HG03342 (cell line): ENCODE measurements around the gene KIR3DL1.
"Not testable (repeated sequence)": the region's sequence is repeated elsewhere in the genome, so short reads cannot be mapped to it uniquely, and the experiment has no call there.

Experiments
- ATAC-seq: cut with Tn5 transposase; IDR thresholded peaks from one replicate; pipeline ENCODE4 v1.9.1; 2021; ENCODE audit warnings: mild to moderate bottlenecking, moderate library complexity; ENCODE audit not compliant: unreplicated experiment

Gene KIR3DL1

GRCh38 chr19:54806516-54806838 lies 9.8 kb upstream of the KIR3DL1 start:
- ATAC-seq: no peak

- ATAC-seq: not testable (repeated sequence)
These were observed 1.7 kb upstream of the KIR3DL1 start for GRCh38 chr19:54814571-54814970.

- no peak for ATAC-seq
These were observed 1.6 kb downstream of the KIR3DL1 start for GRCh38 chr19:54817670-54818536.

GRCh38 chr19:54824416-54824815 lies 8.1 kb downstream of the KIR3DL1 start:
- not testable (repeated sequence) for ATAC-seq

GRCh38 chr19:54825326-54825725 lies 9.1 kb downstream of the KIR3DL1 start:
- ATAC-seq: not testable (repeated sequence)

GRCh38 chr19:54828064-54828463 lies 11.8 kb downstream of the KIR3DL1 start:
- ATAC-seq: not testable (repeated sequence)

GRCh38 chr19:54832496-54832895 lies 16.2 kb downstream of the KIR3DL1 start, which contains the start of gene KIR2DS4:
KIR2DS4 (plus strand) TSS chr19:54832676.
- not testable (repeated sequence) for ATAC-seq

GRCh38 chr19:54835126-54835525 lies 18.9 kb downstream of the KIR3DL1 start:
- not testable (repeated sequence) for ATAC-seq

GRCh38 chr19:54837522-54837921 lies 21.3 kb downstream of the KIR3DL1 start:
- not testable (repeated sequence) for ATAC-seq

GRCh38 chr19:54843171-54843570 lies 26.9 kb downstream of the KIR3DL1 start:
- ATAC-seq: not testable (repeated sequence)

- not testable (repeated sequence) for ATAC-seq
These were observed 33.9 kb downstream of the KIR3DL1 start, which contains the start of gene KIR3DL2 for GRCh38 chr19:54850061-54850640. KIR3DL2 (plus strand) TSS chr19:54850443; CDS start chr19:54850476, 33 bp downstream.

- no peak for ATAC-seq
These were observed 34.7 kb downstream of the KIR3DL1 start for GRCh38 chr19:54850930-54851329.

- no peak for ATAC-seq
These were observed 35.1 kb downstream of the KIR3DL1 start for GRCh38 chr19:54851353-54851752.

- ATAC-seq: not testable (repeated sequence)
These were observed 39.0 kb downstream of the KIR3DL1 start for GRCh38 chr19:54855241-54855640.

GRCh38 chr19:54858476-54858875 lies 42.2 kb downstream of the KIR3DL1 start:
- not testable (repeated sequence) for ATAC-seq

GRCh38 chr19:54859421-54859820 lies 43.2 kb downstream of the KIR3DL1 start:
- not testable (repeated sequence) for ATAC-seq

GRCh38 chr19:54863459-54863858 lies 47.2 kb downstream of the KIR3DL1 start:
- ATAC-seq: not testable (repeated sequence)

- ATAC-seq: no peak
These were observed 55.4 kb downstream of the KIR3DL1 start for GRCh38 chr19:54871696-54872095.

GRCh38 chr19:54873990-54874389 lies 57.7 kb downstream of the KIR3DL1 start, which contains the start of gene FCAR:
FCAR (plus strand) TSS chr19:54874235; CDS start chr19:54874290, 55 bp downstream.
- no peak for ATAC-seq

- no peak for ATAC-seq
These were observed 59.2 kb downstream of the KIR3DL1 start for GRCh38 chr19:54875506-54875905.

GRCh38 chr19:54877471-54877870 lies 61.2 kb downstream of the KIR3DL1 start:
- ATAC-seq: no peak
